DMS153 (cell line): ENCODE measurements around the gene TCP10L.
"Not testable (repeated sequence)": the region's sequence is repeated elsewhere in the genome, so short reads cannot be mapped to it uniquely, and the experiment has no call there.

Experiments
- DNase-seq: peaks from one replicate; lab custom pipeline; 2025; lab: John Stamatoyannopoulos, UW

TCP10L gene

DNA sequence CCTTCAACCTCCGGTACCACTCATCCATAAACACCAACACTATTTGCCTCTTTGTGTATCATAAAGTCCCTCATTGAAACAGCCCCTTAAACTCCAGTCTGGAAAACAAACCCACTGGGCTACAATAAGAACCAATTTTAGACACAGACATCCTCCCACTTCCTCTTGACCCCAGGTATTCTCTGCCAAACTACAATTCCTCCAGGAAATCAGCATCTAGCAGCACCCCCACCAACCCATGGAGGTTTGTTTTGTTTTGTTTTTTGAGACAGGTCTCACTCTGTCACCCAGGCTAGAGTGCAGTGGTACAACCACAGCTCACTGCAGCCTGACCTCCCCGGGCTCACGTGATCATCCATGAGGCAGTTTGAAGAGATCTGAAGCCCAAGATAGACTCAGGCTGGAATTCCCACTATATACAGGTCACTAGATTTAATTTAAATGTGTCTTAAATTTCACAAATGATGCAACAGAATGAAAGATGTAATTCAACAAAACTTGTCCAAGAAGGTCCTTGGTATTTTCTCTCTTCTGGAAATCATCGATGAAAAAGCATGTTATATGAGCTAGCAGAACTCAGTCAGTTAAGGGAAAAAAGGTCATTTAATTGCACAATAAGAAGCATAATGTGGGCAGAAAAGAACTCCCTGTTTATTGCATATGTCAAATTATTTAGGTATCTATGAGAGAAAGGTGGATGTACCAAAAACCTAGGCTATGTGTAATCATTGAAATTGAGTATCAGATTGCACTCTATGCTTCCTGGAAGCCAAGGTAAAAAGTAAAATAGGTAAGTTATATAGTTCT is 30.3 kb downstream of the TCP10L start:
- DNase-seq = no peak

DNA sequence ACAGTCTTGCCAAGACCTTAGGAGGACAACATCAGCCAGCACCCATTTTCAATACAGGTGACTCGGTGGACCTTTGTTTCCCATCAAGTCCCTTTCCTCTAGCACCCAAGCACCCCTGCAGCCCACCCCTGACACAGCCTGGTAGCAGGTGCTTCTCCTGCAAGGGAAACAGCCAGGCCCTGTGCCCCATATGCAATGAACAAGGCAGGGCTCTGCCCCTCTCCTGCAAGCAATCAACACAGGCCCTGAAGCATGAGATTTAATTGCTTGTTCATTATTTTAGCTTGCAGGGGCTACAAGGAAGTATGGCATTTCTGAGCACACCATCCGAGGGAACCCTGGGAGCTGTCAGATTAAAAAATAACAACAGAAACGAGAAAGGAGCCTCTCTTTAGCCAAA is 35.4 kb downstream of the TCP10L start:
- DNase-seq = no peak

GRCh38 chr21:32549440-32549839 is 35.9 kb downstream of the TCP10L start:
- no peak for DNase-seq

- DNase-seq = no peak
These were observed 36.3 kb downstream of the TCP10L start for GRCh38 chr21:32548978-32549377.

DNA sequence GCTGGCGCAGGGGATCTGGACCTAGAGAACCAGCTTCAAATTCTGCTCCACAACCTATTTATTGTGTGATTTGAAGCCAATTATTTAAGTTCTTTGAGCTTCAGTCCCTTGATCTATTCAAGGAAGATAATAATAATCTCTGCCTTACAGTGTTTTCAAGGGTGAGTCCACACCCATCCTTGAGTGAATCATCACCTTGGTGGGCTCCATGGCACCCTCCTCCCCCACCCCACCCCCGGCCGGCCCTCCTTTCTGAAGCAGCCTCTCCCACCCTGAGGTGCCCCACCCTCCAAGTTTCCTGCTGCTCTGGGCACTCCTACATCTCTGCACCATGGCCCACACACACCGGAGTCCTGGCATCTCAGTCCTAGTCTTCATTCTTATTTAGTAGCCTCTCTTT is 38.3 kb downstream of the TCP10L start:
- no peak for DNase-seq

- no peak for DNase-seq
These were observed 39.3 kb downstream of the TCP10L start for GRCh38 chr21:32545948-32546441.

DNA sequence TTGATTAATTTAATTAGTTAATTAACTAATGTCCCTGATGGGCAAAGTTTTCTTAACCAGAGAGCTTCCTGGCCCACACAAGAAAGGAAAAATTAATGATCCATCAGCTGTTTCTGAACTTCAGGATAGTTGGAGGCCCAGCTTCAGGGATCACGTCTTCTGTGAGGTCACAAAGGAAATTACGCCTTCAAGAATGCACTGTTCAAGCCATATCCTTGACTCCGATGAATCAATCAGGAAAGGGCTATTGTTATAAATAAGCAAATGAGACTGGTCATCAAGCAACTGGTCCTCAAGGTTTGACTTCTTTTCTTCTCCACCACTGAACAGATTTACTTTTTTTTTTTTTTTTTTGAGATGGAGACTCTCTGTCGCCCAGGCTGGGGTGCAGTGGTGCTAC is 40.6 kb downstream of the TCP10L start:
- DNase-seq = no peak

GRCh38 chr21:32543975-32544374 is 41.3 kb downstream of the TCP10L start:
- no peak for DNase-seq

DNA sequence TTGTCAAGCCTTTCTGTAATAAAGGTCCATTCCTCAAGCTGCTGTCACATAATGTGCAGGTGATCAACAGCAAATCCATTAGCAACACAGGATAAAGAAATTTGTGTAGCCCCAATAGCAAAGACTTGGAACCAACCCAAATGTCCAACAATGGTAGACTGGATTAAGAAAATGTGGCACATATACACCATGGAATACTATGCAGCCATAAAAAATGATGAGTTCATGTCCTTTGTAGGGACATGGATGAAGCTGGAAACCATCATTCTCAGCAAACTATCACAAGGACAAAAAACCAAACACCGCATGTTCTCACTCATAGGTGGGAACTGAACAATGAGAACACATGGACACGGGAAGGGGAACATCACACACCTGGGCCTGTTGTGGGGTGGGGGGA is 42.3 kb downstream of the TCP10L start:
- not testable (repeated sequence) for DNase-seq

DNA sequence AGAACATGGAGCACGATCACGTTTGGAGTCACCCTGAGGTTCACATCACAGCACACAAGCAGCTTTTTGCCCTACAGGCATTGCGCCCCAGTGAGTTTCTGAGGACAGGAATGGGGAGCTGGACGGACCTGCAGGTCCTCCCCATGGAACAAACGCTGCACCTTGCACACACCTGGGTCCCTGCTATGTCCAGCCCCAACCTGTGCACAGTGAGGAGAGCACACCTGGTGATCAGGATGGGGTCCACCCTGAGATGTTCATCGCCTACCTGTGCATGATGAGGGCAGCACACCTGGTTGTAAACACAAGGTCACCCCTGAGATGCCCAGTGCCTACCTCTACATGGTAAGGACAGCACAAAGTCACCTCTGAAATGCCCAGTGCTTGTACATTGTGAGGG is 45.9 kb downstream of the TCP10L start:
- DNase-seq = no peak

DNA sequence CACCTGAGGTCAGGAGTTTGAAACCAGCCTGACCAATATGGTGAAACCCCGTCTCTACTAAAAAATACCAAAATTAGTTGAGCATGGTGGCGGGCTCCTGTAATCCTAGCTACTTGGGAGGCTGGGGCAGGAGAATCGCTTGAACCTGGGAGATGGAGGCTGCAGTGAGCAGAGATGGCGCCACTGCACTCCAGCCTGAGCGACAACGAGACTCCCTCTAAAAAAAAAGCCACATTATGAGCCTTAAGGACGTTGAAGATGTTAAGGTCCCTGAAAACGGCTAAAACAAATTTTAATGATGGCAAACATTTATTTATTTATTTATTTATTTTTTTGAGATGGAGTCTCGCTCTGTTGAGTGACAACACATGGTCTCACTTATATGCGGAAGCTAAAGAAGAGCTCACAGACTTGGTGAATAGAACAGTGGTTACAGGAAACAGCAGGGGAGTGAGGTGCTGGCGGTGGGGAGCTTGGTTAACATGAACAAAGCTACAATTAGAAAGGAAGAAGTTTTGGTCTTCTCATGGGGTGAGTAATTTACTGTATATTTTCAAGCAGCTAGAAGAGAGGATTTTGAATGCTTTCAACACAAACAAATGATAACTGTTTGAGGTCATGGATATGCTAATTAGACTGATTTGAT is 47.1 kb downstream of the TCP10L start:
- DNase-seq = no peak

- no peak for DNase-seq
These were observed 47.8 kb downstream of the TCP10L start for GRCh38 chr21:32537569-32537881.

- no peak for DNase-seq
These were observed 49.7 kb downstream of the TCP10L start for GRCh38 chr21:32535612-32536011.

DNA sequence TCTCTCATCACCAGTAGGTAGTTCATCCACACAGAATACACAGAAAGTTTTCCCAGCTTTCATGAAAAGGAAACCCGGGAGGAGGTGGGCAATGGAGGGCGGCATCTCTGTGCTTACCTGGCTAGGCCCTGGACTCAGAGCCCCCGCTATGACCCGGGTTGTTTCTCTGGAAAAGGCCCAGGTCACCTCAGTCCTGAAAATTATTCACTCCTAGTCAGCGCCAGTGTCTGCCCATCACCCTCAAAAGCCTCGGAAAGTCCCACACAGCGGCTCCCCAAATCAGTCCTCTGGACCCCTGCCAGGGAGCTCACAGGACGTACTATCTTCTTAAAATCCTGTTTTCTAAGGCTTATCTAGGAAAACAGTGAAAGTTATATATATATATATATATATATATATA is 51.2 kb downstream of the TCP10L start:
- no peak for DNase-seq

DNA sequence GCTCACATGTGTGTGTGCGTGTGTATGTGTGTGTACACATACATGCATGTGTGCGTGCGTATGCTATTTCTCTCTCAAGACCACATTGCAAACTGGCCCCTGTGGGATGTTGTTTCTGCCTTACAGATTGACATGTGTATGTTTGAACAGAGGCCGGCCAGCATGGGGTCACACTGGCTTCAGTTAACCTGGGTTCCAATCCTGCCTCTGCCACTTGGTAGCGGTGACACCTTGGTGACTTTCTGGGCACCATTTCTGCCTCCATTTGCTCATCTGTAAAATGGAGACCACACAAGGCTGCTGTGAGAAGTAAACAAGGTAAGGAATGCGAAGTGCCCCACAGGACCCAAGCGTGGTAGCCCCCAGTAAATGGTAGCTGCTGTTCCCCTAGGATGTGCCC is 51.7 kb downstream of the TCP10L start:
- no peak for DNase-seq

GRCh38 chr21:32533053-32533452 is 52.3 kb downstream of the TCP10L start:
- no peak for DNase-seq

GRCh38 chr21:32532636-32533035 is 52.7 kb downstream of the TCP10L start:
- no peak for DNase-seq

DNA sequence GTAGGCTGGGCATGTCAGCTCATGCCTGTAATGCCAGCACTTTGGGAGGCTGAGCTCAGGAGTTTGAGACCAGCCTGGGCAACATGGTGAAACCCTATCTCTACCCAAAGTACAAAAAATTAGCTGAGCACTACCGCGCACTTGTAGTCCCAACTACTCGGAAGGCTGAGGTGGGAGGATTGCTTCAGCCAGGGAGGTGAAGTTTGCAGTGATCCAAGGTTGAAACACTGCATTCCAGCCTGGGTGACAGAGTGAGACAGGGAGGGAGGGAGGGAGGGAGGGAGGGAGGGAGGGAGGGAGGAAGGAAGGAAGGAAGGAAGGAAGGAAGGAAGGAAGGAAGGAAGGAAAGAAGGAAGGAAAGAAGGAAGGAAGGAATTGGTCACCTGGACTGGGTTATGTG is 53.8 kb downstream of the TCP10L start:
- not testable (repeated sequence) for DNase-seq

DNA sequence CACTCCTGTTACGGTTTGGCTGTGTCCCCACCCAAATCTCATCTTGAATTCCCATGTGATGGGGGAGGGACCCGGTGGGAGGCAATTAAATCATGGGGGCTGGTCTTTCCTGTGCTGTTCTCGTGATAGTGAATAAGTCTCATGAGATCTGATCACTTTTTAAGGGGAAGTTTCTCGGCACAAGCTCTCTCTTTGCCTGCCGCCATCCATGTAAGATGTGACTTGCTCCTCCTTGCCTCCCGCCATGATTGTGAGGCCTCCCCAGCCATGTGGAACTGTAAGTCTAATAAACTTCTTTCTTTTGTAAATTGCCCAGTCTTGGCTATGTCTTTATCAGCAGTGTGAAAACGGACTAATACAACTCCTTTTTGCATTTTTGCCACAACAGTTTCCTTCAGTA is 54.5 kb downstream of the TCP10L start:
- DNase-seq = not testable (repeated sequence)

DNA sequence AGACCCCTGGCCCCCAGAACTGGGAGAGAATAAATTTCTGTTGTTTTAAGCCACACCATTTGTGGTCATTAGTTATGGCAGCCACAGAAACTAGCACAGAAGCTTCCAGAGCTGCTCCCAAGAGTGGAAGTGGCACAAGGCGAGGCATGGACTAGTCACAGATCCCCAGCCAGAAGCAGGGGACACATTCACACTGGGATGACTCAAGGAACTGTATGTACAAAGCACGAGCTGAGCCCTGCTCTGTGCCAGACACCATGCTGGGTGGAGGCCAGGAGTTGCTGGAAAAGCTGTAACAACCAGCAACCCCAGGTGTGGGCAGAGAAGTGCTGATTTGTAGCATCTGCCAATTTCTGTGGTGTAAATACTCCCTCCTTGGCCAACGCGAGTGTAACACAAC is 55.6 kb downstream of the TCP10L start:
- DNase-seq = no peak

DNA sequence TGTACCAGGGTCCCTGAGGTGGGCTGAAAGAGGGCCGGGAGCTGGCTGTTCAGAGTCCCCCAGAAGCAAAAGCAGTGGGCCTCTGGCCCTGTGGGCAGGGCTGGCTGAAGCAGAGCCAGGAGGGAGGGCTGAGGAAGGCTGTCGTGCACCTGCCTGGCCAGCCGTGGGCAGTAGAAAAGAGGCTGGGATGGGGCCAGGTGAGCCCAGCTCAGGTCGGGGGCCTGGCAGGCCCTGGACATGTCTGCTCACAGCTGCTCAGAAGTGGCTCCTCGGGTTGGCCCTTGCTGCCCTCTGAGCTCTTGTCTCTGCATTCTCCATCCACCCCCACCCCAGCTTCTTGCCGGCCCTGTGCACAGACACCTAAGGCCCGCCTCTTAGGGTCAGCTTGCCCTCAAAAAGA is 60.0 kb downstream of the TCP10L start:
- DNase-seq = no peak

- no peak for DNase-seq
These were observed 61.2 kb downstream of the TCP10L start for GRCh38 chr21:32523988-32524719.
